Fibroblast of skin of left biceps (primary cell): Measurements from ENCODE around the gene MICAL2.
A peak's percentile ranks its signal among the peaks of the same experiment; 100 is the strongest.

ENCODE experiments used
- DNase-seq, 2 experiments: peaks; one replicate each; pipeline ENCODE4 v3.0.0-alpha.2; 2013; ENCODE audit warnings: low read depth in 2 of 2

Gene MICAL2

GRCh38 chr11:12154871-12155668, 44.7 kb downstream of the MICAL2 start:
- no peak for DNase-seq

DNA sequence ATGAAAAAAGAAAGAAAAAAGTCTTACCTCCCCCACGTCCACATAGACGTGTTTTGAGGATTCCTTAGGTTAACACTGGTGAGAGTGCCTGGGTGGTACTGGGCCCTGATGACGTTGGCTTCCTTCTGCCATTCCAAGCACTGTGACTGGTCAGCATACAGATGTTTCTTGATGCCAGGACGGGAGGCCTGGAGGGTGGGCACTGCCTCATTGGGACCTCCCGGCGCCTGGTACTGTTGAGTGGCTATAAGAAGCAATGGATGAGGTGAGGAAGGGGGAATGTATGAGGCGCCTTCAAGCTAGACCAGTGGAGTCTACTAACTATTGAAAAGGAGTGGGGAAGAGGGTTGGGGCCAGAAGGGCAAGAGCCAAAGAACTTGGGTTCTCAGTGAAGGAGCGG, 45.3 kb downstream of the MICAL2 start:
- no peak for DNase-seq

GRCh38 chr11:12156301-12157140, 46.1 kb downstream of the MICAL2 start:
- DNase-seq, result no peak

DNA sequence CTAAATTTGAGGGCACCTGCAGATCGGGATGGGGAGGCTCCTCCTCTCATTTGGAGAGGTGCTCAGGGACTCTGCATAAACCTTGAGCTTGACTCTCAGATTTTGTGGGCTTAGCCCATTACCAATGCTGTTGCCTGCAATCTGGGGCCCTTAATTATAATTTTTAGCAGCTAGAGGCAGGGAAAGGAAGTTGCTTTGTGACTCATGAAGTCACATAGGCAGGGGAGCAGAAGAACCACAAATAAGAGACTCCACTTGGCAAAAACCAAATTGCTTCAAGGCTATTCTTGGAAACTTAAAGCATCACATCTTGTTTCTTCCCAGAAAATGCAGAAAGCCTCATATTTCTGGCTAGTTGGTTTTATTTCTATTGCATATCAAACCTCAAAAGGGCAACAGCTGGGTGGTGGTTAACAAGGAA, 46.9 kb downstream of the MICAL2 start:
- peak in 1 of 2 experiments; percentile 65 for DNase-seq

- no peak for DNase-seq
Measured at GRCh38 chr11:12158909-12159308, 48.5 kb downstream of the MICAL2 start.

GRCh38 chr11:12159351-12160099, 49.1 kb downstream of the MICAL2 start:
- DNase-seq, result no peak

DNA sequence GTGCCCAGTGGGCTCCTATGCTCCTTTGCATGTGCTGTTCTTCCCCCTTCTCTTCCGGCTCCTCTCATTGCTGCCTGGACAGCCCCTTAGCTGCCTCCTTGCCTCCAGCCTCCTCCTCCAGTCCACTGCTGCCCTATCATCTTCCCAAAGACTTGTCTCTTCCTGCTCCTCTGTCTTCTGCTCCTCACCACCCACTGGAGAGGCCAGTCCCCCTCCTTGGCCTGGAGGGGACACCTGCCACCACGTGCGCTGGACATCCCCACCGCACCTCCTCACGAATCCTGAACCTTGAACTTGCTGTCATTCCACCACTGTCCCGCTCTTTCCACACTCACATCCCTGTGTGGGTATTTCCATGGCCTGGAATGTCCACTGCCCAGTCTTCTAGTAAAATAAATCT, 49.8 kb downstream of the MICAL2 start:
- no peak for DNase-seq

- no peak for DNase-seq
Measured at GRCh38 chr11:12160680-12161079, 50.3 kb downstream of the MICAL2 start.

DNA sequence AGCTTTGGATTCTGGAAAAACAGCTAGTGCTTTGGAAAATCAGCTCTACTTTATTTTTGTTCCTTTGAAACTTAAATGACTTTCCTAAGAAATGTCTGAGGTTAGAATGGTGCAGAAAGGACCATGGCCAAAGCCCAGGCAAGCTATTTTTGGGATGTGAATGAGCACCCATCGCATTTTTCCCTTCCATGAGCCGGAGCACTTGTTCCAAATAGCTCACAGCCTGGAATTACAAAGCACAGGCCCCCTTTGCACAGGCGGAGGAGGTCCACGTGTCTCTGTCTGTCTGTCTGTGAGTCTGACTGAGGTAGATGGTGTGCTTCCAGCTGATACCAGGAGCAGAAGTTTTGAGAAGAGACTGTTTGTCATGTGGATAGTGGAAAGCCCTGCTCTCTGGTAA, 50.7 kb downstream of the MICAL2 start:
- DNase-seq, result no peak

- no peak for DNase-seq
Measured at GRCh38 chr11:12161603-12162350, 51.4 kb downstream of the MICAL2 start.

DNA sequence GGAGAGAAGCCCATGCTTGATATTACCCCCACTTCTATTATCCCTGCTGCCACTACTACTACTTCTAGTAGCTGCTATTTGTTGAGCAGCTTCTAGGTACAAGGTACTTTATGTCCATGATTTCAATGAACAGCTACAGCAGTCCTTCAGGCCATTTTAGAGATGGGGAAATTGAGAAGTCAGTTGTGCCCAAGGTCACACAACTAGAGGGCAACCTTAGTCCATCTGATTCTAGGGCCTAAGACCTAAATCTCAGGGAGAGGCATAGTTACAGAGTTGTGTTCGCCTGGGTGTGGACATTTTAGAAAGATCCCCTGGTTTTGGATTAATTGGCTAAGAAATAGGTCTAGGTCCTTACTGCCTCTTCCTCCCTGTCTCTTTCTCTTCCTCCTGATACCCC, 52.3 kb downstream of the MICAL2 start:
- DNase-seq, result no peak

GRCh38 chr11:12163181-12163941, 53.0 kb downstream of the MICAL2 start:
- no peak for DNase-seq

DNA sequence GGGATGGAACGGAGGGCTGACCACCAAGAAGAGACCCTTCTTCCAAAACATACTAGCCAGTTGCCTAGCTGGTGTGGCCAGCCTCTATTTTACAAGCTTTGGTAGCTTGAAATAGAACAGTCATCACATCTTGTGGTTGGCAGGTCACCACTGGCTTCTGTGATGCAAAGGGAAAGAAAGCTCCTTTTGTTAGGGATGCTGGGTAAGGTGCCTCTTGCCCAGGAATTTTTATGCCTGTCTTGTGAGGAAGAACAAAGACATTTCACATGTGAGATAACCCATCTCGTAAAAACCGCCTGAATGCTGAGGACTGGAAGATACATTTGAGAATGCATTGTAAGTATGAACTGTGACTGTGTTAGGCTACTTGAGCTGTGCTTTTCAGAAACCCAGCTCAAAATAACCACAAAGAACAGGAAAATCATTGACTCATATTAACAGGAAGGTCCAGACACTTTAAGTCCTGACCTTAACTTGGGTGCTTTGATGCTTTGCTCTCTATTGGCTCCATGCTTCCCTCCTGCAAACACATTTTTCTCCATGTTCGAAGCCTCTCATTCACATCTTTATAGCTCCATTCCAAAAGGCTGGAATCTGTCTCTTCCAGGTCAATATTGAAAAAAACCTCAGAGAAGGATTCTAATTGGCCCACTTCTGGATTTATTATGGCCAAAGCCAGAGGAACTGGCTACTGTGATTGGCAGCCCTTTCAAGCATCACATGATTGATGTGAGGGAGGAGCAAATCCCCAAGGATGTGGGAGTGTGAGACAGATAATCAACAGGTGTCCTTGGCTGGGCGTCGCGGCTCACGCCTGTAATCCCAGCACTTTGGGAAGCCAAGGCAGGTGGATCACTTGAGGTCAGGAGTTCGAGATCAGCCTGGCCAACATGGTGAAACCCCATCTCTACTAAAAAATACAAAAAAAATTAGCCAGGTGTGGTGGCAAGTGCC, 53.9 kb downstream of the MICAL2 start:
- DNase-seq, result no peak

GRCh38 chr11:12165237-12165875, 55.0 kb downstream of the MICAL2 start:
- DNase-seq, result no peak

DNA sequence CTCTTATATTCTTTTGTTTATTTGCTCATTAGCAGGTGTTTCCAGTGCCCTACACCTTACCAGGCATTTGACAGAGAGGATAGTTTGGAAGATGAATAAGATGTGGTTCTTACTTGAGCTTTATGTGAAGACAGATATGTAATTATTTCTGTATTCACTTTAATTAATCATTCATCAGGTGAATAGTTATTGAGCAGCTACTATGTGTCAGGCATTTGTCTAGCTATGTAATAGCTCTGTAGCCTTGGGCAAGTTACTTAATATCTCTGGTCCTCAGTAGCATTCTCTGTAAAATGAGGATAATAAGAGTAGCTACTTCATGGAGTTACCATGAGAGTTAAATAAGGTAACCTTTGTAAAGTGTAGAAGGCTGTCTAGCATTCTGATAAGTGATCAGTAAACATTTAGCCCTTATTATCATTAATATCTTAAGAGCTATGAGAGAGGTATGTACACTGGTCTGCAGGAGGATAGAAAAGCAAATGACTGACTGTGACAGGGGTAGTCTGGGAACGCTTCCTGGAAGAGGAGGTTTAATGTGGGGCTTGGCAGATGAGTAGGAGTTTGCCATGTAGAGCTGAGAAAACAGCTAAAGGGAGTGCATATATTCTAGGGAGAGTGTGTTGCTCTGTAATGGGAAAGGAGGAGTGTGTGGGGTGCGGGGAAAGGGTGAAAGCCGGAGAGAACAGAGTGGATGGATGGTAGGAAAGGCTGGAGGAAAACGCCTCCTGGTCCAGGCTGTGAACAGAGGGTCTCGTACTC, 56.1 kb downstream of the MICAL2 start:
- no peak for DNase-seq

GRCh38 chr11:12167061-12168000, 56.9 kb downstream of the MICAL2 start:
- DNase-seq, result peak in 1 of 2 experiments; percentile 61

GRCh38 chr11:12168114-12168513, 57.7 kb downstream of the MICAL2 start:
- no peak for DNase-seq
